Measurements from ENCODE around the gene PLVAP.

PLVAP gene

DNA sequence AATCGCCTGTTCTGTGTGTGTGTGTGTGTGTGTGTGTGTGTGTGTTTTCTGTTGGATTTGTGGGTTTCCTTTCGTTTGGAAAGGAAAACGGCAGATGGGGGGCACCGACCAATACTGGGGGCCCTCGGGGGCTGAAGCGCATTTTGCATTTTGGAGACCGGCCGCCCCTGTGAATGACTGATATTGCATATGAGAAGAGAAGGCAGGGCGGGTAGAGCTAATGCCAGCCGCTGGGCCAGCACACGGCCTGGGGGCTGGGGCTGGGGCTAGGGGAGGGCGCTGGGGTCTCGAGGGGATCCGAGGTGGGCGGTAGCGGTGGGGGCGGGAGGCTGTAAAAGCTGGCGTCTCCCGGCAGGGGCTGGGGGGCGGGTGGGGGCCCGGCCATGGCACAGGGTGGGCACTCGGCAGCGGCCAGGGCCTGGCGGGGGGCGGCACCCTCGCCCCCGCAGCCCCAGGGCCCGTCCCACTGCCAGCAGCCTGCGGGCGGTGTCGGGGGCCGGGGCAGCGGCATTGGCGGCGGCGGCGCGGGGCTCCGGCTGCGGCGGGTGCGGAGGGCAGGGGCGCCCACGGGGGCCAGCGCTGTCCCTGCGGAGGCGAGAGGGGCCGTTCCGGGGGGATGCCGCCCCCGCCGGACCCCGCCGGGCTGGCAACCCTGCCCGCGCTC, 53.7 kb downstream of the PLVAP start:
- DNase-seq (ENCODE audit: low read depth in 2 of 2) = no peak

GRCh38 chr19:17322854-17323253, 54.3 kb downstream of the PLVAP start:
- no peak for DNase-seq (ENCODE audit: low read depth in 2 of 2)

GRCh38 chr19:17321655-17322489, 55.3 kb downstream of the PLVAP start:
- DNase-seq (ENCODE audit: low read depth in 2 of 2) = no peak

GRCh38 chr19:17320435-17320834, 56.7 kb downstream of the PLVAP start:
- no peak for DNase-seq (ENCODE audit: low read depth in 2 of 2)

DNA sequence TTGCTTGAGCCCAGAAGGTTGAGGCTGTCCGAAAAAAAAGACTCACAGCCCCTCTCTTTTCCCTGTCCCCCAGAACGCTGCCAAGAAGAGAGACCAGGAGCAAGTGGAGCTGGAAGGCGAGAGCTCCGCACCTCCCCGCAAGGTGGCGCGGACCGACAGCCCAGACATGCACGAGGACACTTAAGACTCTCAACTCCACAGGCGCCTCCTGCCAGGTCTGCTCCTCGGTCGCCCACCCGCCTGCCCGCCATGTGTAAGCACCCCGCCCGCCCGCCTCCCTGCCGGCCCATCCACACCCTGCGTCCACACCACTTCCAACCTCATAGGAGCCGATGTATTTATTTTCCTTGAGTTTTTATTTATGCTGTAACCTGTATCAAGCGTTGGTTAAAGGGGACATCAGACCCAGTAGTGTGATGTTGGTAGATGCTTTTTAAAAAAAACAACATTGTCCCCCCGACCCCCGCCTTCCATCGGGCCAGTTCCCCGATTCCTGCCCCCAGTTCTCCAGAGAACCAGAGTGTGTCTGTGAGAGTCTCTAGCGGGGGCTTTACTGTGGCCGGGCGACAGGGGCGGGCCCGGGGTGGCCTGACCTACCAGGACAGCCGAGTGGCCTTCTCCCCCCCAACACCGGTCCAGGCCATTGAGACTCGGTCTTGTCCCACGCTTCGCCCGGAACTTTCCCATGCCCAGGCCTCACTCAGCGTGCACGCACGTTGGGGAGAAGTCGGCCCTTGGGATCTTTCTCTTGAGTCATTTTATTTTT, 57.5 kb downstream of the PLVAP start:
- DNase-seq (ENCODE audit: low read depth in 2 of 2) = no peak

- no peak for DNase-seq (ENCODE audit: low read depth in 2 of 2)
Observed at GRCh38 chr19:17318966-17319365, 58.2 kb downstream of the PLVAP start.

- no peak for DNase-seq (ENCODE audit: low read depth in 2 of 2)
Observed at GRCh38 chr19:17314007-17314593, 63.0 kb downstream of the PLVAP start.

DNA sequence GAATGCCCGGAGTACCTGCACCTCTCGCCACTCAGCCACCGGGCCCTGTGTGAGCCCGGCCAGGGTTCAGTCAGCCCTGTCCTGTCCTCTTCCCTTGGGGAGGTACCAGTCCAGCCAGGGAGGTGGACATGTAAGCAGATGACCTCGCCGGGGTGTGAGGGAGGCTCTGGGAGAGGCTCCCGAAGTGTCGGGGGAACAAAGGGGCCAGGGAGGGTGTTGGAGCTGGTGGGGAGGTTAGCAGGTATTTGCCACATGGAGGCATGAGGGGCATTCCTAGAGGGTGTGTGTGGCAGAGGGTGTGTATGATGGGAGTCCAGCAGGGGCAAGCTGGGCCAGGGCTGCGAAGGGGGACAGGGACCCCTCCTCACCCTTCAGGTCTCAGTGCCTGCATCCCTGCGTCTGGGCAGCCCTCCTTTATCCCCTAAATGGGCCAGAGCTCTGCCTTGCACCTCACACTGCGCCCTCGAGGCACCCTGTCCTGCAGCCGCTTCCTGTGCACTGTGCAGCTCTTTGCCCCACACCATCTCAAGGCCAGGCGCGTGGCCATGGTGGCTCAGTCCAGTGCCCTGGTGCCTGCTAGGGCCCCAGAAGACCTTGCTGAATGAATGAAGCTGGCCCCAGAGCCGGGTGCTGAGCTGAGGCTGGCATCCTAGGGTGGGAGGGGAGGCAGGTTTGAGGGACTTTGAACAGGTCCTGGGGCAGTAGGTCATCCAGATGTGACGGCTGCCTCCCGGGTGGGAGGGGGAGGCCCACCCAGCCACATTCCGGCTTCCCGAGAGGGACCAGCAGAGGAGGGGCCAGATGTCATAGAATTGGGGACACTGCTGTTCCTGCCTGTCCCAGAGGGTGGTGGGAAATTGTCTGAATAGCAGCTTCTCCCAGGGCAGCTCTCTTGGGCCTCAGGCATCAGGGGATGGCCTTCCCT, 64.7 kb downstream of the PLVAP start:
- DNase-seq (ENCODE audit: low read depth in 2 of 2) = no peak

- no peak for DNase-seq (ENCODE audit: low read depth in 2 of 2)
Observed at GRCh38 chr19:17311455-17312188, 65.5 kb downstream of the PLVAP start.

DNA sequence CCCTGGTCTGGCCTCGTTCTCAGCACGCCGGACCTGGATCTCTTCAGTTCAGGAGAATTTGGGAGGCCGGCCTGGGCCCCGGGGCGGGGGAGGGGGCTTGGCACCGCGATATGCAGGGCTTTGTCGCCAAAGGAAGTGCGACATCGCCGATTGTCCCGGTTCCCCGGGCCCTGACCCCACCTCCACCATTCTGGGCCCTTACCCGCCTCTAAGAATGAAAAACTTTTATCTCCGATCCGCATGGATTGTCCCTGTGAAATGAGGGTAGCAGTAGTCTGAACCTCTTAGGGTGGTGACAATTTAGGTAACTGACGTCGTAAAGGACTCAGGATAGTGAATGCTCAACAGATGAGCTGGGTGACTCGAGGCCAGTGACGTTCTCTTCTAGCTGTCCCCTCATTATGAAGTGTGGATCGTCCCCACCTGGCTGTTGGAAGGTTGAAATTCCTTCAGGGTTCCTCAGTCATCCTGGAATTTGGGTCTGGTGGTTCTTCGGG, 67.1 kb downstream of the PLVAP start:
- DNase-seq (ENCODE audit: low read depth in 2 of 2) = no peak

- DNase-seq (ENCODE audit: low read depth in 2 of 2) = peak; percentile 97 to 99
Observed at GRCh38 chr19:17309198-17309964, 67.8 kb downstream of the PLVAP start, which contains the start of gene DDA1. TSS of gene DDA1 (plus strand) at chr19:17309563. CDS start at chr19:17309655, 92 bp downstream.

- DNase-seq (ENCODE audit: low read depth in 2 of 2) = no peak
Observed at GRCh38 chr19:17307876-17308377, 69.2 kb downstream of the PLVAP start.

- DNase-seq (ENCODE audit: low read depth in 2 of 2) = no peak
Observed at GRCh38 chr19:17306285-17306714, 70.8 kb downstream of the PLVAP start.

GRCh38 chr19:17305517-17306284, 71.4 kb downstream of the PLVAP start, which contains the start of gene MRPL34:
TSS of gene MRPL34 (plus strand) at chr19:17305872. CDS start at chr19:17305893, 21 bp downstream.
- DNase-seq (ENCODE audit: low read depth in 2 of 2) = peak; percentile 86 to 93

DNA sequence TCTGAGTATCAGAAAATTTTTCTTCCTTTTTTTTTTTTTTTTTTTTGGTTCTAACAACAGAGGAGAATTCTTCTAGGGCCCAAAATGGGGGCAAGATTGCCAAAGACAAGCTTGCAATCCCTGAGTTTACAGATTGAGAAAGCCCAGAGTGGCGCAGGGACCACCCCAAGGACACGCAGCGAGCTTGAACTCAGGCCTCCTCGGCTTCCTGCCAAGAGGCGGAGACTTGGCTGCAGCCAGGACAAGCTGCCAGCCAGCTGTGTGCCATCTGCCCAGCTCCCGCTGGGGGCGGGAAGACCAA, 72.0 kb downstream of the PLVAP start:
- no peak for DNase-seq (ENCODE audit: low read depth in 2 of 2)

- DNase-seq (ENCODE audit: low read depth in 2 of 2) = no peak
Observed at GRCh38 chr19:17304386-17305215, 72.5 kb downstream of the PLVAP start.

- no peak for DNase-seq (ENCODE audit: low read depth in 2 of 2)
Observed at GRCh38 chr19:17303940-17304267, 73.2 kb downstream of the PLVAP start.
